Measurements from ENCODE around the gene DHFR2. TPM values are rescaled to one million over a fixed set of nuclear protein-coding genes. Genes with fewer than 3 reads are reported as not detected.

DHFR2 gene
- total RNA-seq, 4 donors from 2014 or later = 2.0 to 7.7 (median 5.3) TPM

DNA sequence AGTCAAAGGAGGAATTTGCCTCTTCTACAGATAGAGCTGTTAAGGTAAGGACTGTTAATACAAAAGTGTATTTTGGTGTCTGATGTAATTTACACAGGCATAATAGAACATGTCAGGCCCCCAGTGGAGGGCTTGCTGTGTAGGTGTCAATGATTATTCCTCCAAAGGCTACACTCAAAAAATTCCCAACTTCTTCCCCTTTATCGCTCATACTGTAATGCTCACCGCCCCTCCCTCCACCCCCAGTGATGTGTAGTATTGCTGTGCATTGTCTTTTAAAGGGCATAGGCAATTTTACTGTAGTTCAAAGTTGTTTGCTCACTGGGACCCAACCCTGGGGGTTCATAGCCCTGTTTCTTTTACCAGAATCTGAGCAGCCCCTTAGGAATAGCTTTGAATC, 32.4 kb upstream of the DHFR2 start:
- H3K4me3 ChIP-seq (ENCODE audit: low read depth, poor library complexity, severe bottlenecking) = no peak overlapping the region
- TF ChIP-seq, protein P1, sequence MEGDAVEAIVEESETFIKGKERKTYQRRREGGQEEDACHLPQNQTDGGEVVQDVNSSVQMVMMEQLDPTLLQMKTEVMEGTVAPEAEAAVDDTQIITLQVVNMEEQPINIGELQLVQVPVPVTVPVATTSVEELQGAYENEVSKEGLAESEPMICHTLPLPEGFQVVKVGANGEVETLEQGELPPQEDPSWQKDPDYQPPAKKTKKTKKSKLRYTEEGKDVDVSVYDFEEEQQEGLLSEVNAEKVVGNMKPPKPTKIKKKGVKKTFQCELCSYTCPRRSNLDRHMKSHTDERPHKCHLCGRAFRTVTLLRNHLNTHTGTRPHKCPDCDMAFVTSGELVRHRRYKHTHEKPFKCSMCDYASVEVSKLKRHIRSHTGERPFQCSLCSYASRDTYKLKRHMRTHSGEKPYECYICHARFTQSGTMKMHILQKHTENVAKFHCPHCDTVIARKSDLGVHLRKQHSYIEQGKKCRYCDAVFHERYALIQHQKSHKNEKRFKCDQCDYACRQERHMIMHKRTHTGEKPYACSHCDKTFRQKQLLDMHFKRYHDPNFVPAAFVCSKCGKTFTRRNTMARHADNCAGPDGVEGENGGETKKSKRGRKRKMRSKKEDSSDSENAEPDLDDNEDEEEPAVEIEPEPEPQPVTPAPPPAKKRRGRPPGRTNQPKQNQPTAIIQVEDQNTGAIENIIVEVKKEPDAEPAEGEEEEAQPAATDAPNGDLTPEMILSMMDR (IDR thresholded peaks at IDR 0.05) = no peak
- TF ChIP-seq POLR2A (IDR thresholded peaks at IDR 0.05) = no peak
- 97 to 100% methylated on average over 2 of the region's 2 CpGs for WGBS, 2 donors
- DNase-seq (ENCODE audit: low spot score in 2 of 2) = no peak
- intact Hi-C loops (cut with DNase I; ENCODE audit: low total_unique reads) = no loop called here

DNA sequence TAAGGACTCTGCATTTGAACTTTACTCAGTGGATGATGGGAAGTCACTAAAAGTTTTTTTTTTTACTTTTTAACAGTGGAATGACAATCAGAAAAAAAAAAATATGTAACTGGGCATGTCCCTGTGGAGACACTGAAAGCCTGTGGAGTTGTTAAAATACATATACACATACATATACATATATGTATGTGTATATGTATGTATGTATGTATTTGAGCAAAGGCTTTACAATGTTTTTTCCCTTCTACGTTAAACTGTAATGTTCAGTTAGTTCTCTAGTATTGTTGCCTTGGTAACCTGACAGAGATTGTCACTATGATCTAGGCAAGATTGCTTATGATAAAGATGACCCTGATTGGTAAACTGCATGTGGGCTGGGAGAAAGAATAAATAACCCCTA, 30.4 kb upstream of the DHFR2 start:
- no peak for DNase-seq (ENCODE audit: low spot score in 2 of 2)
- intact Hi-C loops (cut with DNase I; ENCODE audit: low total_unique reads) = no loop called here
- no peak for TF ChIP-seq POLR2A (IDR thresholded peaks at IDR 0.05)
- TF ChIP-seq, protein P1 (IDR thresholded peaks at IDR 0.05) = no peak
- no peak overlapping the region for H3K4me3 ChIP-seq (ENCODE audit: low read depth, poor library complexity, severe bottlenecking)
- 79 to 83% methylated on average over 1 of the region's 1 CpG for WGBS, 2 donors

DNA sequence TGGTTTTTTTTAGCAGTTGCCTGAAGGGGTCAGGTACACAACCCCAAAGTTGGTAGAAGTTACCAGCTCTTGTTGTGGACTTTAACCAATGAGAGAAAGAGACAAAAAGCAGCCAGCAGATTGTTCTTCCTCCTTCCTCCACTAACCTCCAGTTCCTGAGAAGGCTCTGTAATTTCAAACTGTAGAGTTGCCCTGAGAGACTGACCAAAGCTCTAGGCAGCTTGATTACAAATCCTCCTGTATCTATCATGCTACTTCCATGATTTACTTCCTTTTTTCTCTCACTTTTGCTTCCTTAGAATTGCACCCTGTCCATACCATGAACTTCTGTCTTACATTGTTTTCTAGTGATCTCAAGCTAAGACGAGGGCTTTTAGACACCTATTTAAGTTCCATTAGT, 29.4 kb upstream of the DHFR2 start:
- no peak for DNase-seq (ENCODE audit: low spot score in 2 of 2)
- H3K4me3 ChIP-seq (ENCODE audit: low read depth, poor library complexity, severe bottlenecking) = no peak overlapping the region
- 93 to 95% methylated on average over 1 of the region's 1 CpG for WGBS, 2 donors
- TF ChIP-seq, protein P1 (IDR thresholded peaks at IDR 0.05) = no peak
- TF ChIP-seq POLR2A (IDR thresholded peaks at IDR 0.05) = no peak
- intact Hi-C loops (cut with DNase I; ENCODE audit: low total_unique reads) = no loop called here

DNA sequence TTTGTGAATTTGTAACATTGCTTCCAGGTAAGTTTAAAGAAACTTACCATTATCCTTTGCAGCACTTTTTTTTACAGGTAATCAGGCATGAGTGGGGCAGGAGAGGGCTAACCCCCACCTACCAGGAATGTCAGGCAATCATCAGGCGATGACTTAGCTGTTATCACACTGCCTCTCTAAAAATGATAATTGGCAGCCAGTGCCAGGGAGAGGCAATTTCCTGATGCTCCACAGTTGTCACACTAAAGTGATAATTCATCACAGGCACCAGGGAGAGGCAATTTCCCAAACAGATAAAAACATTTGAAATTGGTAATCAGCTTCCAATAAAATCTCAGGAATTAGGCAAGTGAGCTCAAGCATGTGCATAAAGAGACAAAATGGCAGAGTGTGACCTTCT, 26.4 kb upstream of the DHFR2 start:
- WGBS, 2 donors = 94 to 100% methylated on average over 1 of the region's 1 CpG
- no peak for DNase-seq (ENCODE audit: low spot score in 2 of 2)
- no peak overlapping the region for H3K4me3 ChIP-seq (ENCODE audit: low read depth, poor library complexity, severe bottlenecking)
- no peak for TF ChIP-seq POLR2A (IDR thresholded peaks at IDR 0.05)
- TF ChIP-seq, protein P1 (IDR thresholded peaks at IDR 0.05) = no peak
- intact Hi-C loops (cut with DNase I; ENCODE audit: low total_unique reads) = no loop called here

DNA sequence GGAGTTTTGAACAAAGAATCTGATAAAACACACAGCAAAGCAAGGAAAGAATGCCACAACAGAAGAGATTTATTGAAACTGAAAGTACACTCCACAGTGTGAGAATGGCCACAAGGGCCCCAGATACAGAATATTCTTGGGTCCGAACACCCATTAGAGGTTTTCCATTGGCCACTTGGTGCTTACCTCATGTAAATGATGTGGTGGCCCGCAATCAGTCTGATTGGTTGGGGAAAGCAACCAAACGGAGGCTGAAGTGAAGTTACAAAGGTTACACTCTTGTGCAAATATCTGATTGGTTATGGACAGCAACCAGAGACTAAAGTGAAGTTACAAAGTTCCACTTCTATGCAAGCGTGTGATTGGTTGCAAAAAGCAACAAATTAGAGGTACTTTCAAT, 20.5 kb upstream of the DHFR2 start:
- TF ChIP-seq, protein P1 (IDR thresholded peaks at IDR 0.05) = no peak
- TF ChIP-seq POLR2A (IDR thresholded peaks at IDR 0.05) = no peak
- no peak for DNase-seq (ENCODE audit: low spot score in 2 of 2)
- intact Hi-C loops (cut with DNase I; ENCODE audit: low total_unique reads) = no loop called here
- 90 to 91% methylated on average over 4 of the region's 4 CpGs for WGBS, 2 donors
- H3K4me3 ChIP-seq (ENCODE audit: low read depth, poor library complexity, severe bottlenecking) = no peak overlapping the region

DNA sequence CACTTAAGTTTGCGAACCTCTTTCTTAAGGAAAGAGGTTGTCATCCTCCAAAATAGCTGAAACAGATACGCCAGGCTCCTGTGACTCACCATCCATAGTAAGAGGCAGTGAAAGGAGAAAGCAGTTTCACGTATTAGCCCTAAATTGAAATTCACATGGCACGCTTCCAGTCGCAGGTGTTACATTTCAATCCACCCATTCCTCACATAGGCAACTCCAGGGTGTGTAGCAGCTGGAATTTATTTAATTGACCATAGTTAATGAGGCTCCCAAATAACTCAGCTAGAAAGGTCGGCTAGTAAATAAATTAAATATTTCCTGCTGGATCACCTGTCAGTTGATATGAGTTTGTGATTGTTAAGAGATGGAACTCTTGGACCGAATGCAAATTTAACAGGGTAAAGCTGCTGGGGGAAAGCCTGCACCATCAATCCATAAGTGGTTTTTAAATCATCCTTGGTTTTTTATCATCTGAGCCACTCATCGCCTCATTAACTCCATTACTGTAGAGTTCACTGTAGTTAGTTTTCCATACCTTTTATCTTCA, 19.7 kb upstream of the DHFR2 start:
- intact Hi-C loops (cut with DNase I; ENCODE audit: low total_unique reads) = no loop called here
- WGBS, 2 donors = 77 to 79% methylated on average over 8 of the region's 8 CpGs
- TF ChIP-seq, protein P1 (IDR thresholded peaks at IDR 0.05) = no peak
- no peak for TF ChIP-seq POLR2A (IDR thresholded peaks at IDR 0.05)
- H3K4me3 ChIP-seq (ENCODE audit: low read depth, poor library complexity, severe bottlenecking) = no peak overlapping the region
- no peak for DNase-seq (ENCODE audit: low spot score in 2 of 2)
